GM18861 (cell line): Measurements from ENCODE around the gene SERINC5.
"Not testable (repeated sequence)": the region's sequence is repeated elsewhere in the genome, so short reads cannot be mapped to it uniquely, and the experiment has no call there.

Experiments
- ATAC-seq: cut with Tn5 transposase; IDR thresholded peaks from one replicate; pipeline ENCODE4 v1.9.1; 2021; ENCODE audit not compliant: unreplicated experiment

The SERINC5 gene

DNA sequence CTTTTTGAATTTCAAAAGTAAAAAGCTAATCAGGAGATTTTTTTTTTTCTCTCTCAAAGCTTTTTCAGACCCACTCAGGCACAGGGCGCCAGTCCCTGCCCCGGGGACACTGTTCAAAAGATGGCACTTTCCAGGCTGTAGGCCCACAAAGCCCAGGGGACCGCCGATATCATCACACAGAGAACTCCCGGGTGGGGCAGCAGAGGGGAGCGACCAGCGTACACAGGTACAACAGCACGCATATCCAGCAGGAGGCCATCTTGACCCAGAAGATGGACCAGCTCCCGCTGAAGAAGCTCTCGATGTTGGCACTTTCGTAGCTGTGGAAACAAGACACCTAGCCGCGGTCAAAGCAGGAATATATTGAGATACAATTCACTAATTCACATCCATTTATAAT, 112.4 kb downstream of the SERINC5 start:
- ATAC-seq, result no peak

GRCh38 chr5:80142996-80143395, 112.9 kb downstream of the SERINC5 start:
- ATAC-seq, result no peak

- ATAC-seq, result no peak
Measured at GRCh38 chr5:80141681-80142080, 114.2 kb downstream of the SERINC5 start.

DNA sequence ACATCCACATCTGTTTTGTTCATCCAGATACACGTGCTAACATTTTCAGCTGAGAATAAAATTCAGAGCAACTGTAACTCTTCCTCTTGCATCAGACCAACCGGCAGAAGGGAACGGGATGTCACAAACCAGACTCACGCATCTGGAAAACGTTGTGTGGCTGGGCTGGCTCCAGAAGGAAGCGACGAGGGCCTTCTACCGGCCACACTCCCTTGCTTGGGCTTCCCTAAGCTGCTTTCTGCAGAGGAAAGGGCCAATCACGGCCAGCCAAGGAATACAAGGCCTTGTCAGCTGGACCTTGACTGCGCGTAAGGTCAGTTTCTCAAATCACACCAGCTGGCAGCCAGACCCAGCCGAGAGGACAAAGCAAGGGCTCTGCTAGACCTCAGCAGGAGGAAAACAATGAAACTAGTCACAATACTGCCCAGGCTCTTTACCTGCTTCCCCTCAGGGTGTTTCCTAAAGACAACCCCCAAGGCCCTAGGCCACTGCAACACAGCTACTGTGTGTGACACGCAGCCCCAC, 114.6 kb downstream of the SERINC5 start:
- no peak for ATAC-seq

- no peak for ATAC-seq
Measured at GRCh38 chr5:80140496-80140895, 115.4 kb downstream of the SERINC5 start.

DNA sequence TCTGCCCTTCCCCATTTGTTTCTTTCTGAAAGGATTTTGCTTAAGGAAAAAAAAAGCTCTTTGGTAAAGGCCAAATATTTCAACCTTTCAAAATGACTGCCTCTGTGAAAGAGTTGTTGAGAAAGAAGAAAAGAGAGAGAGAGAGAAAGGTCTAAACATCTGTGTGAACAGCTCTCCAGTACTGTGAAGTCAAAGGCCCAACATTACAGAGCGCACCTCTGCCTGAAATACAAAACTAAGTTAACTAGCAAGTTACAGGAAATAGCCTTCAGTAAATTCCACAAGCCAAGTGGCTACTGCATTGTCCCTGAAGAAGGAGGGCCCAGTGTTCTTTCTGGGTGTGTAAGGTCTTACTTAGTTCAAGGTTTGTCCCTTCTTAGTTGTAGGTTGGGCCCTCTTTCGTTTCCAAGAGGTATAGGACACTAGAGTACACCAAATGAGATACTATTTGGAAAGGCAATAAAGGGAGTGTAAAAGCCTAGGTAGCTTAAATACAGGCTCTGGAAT, 116.3 kb downstream of the SERINC5 start:
- no peak for ATAC-seq

DNA sequence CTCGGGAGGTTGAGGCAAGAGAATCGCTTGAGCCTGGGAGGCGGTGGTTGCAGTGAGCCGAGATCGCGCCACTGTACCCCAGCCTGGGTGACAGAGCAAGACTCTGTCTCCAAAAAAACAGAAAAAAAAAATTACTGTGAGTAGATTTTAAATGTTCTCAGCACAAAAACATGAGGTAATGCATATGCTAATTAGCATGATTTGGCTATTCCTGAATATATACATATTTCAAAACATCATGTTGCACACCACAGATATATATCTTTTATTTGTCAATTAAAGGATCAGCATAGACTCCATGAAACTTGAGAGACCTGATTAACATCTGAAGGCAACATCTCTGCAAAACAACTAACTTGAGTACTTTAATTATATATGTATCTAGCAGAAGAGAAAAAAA, 117.4 kb downstream of the SERINC5 start:
- ATAC-seq, result no peak

- not testable (repeated sequence) for ATAC-seq
Measured at GRCh38 chr5:80136798-80137197, 119.0 kb downstream of the SERINC5 start.

- ATAC-seq, result no peak
Measured at GRCh38 chr5:80134876-80135275, 121.0 kb downstream of the SERINC5 start.

- no peak for ATAC-seq
Measured at GRCh38 chr5:80129146-80129545, 126.7 kb downstream of the SERINC5 start.

DNA sequence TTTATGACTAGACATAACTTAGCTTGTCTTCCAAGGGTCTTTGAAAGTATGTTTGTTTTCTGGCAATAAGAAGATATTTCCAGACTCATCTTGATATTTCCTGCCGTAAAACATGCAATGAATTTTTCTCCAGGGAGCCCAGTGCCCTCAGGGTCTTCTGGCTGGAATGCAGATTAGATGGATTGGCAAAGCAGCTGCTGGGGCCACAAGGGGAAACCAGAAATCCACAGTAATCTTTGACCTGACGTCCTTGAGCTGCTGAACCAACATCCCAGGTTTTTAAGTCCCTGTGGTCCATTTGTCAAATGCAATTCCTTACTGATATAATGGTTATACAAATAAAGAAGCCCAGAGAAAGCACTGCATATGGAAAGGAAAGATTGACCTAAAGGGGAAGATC, 127.7 kb downstream of the SERINC5 start:
- ATAC-seq, result no peak

- ATAC-seq, result no peak
Measured at GRCh38 chr5:80127116-80127552, 128.7 kb downstream of the SERINC5 start.

- ATAC-seq, result peak; percentile 72
Measured at GRCh38 chr5:80125962-80126480, 129.8 kb downstream of the SERINC5 start.

DNA sequence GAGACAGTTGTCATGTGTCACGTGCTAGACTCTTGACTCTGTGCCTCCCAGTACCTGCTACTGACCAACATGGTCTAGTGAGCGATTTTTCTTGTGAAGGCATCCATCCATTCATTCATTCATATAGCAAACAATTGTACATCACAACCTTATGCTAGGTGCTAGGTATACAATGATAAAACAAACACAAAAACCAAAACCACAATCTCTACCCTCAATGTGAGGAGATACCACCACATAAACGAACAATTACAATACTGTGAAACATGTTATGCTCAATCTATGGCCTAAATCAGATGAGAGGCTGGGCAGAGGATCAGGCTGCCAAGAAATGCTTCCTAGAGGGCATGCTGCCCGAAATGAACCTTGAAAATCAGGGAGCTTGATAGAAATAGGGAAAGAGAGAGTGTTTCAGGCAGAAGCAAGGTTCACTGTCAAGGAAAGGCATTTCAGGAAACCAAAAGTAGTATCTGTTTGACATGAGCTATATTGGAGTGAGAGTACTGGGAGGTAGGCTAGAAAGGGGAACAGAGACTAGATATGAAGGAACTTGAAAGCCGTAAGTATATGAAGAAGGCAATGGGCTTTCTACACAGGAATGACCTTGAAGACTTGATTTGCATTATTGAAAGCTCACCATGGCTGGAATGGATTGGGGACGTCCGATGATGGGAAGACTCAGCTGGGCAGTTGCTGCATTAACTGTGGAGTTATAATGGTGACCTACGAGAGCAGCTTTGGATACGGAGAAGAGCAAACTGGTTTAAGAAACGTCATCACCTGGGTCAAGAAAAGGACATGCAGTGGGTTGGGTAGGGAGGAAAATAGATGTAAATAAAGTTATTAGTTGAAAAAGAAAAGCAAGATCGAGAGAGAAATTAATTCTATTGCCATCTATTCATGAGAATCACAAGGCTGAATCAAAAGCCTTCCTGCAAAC, 130.6 kb downstream of the SERINC5 start:
- ATAC-seq, result peak; percentile 54

- ATAC-seq, result no peak
Measured at GRCh38 chr5:80124121-80124918, 131.5 kb downstream of the SERINC5 start.

GRCh38 chr5:80122579-80122978, 133.3 kb downstream of the SERINC5 start:
- no peak for ATAC-seq

DNA sequence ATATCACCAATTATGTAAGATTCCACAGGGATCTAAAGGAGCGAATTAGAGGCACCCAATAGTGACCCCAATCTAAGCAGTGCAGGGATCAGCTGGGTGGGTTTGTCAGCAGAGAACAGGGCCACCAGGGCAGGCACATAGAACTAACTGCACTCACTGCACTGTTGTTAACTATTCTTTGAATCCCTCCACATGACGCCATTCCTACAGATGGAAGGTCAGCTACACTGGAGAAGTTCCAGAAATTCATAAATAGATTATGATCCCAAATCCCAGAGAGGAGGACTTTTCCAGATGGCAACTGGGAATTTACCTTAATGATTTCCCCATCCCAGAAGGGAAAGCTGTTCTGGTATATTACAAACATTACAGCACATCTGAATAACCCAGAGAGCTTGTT, 136.5 kb downstream of the SERINC5 start:
- no peak for ATAC-seq

GRCh38 chr5:80117446-80117845, 138.4 kb downstream of the SERINC5 start:
- no peak for ATAC-seq

DNA sequence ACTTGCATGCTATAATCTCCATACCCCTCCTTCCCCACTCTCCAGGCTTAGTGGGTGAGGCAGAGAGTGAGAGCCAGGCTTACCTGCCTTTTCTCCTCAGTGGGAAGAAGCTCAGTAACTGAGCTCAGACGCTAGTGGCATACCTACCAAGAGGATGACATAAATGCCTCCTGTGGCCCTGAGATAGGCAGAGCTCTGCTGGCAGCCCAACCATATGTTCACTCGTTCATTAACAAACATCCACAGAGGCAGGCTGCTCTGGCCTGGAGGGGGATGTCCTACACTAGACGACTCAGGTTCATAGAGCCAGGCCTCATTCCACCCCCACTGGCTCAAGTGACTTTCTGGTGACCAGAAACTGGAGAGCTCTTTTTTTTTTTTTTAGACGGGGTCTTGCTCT, 139.4 kb downstream of the SERINC5 start:
- ATAC-seq, result no peak

DNA sequence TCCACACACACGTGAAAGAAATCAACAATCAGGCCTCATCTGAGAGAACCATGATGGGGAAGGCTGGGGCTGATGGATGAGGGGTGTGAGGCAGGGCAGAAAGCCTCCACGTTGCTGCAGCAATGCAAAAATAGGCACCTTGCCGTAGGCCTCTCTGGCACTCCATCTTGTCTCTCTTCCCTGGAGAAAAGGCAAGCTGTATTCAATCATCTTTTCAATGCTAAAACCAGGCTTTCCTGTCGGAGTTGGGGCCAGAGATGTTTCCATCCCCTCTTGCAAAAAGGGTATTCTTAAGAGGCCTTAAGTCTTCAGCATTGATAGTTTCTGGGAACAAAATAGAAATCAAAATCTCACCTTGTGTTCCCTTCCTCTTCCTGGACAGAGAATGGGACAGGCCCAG, 139.8 kb downstream of the SERINC5 start:
- ATAC-seq, result no peak

GRCh38 chr5:80114860-80115259, 141.0 kb downstream of the SERINC5 start:
- ATAC-seq, result no peak
